Stimulated activated CD4-positive, alpha-beta T cell treated with anti-CD3 and anti-CD28 coated beads, TNF-alpha, amount 100 ng/mL, for 48 hours (primary cell): ENCODE results near the gene KCNQ1.

Experiments used
- DNase-seq, 3 donors: peaks; one replicate each; pipeline ENCODE4 v3.0.0-alpha.2; 2020; ENCODE audit warnings: low read depth in 3 of 3

Gene KCNQ1

GRCh38 chr11:2535673-2536439 is 91.0 kb downstream of the KCNQ1 start:
- DNase-seq = no peak

- DNase-seq = no peak
These were observed 91.7 kb downstream of the KCNQ1 start for GRCh38 chr11:2536440-2536989.

DNA sequence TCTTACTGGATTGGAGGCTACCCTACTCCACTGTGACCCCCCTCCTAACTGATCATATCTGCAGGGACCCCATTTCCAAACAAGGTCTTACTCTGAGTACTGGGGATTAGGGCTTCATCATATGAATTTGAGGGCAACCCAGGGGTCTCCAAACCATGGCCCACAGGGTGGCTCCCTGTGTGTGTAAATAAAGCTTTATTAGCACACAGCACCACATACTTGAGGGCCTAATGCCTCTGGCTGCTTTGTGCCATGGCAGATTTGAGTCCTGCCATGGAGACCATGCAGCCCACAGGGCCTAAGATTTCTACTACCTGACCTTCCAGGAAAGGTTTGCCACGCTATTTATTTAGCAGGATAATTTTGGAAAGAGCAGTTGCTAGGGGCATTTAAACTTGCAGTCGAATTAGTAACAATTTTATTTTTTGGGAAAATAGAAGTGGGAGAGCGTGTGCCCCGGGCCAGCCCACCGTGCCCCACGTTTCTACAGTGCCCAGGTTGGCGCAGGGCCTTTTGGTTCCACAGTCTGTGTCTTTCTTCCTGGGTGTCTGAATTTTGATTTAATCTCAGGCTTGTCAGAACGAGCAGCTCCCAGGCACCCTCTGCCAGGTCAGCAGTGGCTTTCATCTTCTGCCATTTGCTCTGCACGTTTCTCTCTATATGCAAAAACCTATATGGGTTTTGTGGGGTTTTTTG is 92.3 kb downstream of the KCNQ1 start:
- no peak for DNase-seq

DNA sequence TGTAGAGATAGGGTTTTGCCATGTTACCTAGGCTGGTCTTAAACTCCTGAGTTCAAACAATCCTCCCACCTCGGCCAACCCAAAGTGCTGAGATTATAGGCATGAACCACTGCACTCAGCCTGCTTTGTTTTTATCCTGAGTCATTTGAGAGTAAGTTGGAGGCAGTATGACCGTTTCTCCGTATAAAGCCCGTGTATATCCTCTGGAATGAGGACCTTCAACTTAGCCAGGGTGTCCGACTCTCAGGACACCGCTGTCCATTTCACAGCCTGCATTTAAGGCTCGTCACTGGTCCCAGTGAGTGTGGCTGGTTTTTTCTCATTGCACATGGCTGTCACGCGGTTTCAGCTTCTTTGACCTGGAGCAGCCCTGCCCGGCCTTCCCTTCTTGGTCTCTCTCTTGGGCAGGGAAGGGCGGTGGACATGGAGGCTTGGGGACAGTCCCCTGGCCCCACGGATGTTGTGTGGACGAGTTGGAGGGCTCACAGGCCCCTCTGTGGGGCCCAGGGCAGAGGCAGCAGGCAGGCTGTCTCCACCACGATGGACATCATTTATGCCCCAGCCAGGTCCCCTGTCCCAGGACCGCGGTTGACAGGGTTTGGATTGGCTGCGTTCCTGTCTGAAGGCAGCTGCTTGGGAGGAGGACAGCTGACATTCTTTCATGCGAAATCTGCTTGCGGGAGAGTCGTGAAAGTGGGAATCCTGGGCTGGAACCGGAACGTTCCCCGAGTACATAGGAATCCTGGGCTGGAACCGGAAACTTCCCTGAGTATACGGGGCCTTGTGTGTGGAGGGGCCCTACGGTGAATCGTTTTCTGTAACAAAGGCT is 93.3 kb downstream of the KCNQ1 start:
- no peak for DNase-seq

GRCh38 chr11:2538951-2539350 is 94.1 kb downstream of the KCNQ1 start:
- no peak for DNase-seq

DNA sequence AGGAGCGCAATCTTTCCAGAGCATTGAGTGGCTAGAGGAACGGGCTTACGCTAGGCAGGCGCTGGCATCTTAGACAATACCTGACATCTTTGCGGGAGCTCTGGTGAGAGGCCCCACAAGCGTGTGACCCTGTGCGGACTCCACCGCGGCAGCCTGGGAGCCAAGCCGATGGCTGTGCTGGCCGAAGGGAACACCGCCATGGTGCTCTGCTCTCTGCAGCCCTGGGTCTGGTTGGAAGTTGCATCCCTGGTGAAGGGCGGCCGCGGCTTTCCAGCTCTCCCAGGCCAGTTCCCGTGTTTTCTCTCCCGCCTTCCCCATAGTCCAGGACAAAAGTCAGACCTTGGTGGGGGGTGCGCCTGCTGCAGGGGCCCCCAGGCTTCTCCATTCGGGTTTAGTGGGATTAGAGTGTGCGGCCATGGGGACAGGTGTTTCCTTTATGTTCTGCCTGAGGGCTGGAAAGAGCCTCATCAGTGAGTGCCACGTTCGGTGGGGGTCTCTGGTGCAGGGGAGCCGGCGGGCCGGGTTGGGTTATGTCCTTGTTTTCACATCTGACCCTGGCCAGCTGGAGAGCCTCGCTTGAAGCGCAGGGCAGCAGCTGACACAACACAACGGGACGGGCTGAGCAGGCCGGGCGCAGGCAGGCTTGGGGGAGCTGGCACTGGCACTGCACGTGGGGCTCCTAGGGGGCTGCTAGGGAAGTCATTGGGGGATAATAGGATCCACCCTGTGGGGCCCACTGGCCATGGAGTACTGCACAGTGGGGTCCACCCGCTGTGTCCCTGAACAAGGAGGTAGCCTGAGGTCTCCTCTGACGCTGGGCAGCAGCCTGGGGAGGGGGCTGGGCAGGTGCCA is 94.8 kb downstream of the KCNQ1 start:
- no peak for DNase-seq

DNA sequence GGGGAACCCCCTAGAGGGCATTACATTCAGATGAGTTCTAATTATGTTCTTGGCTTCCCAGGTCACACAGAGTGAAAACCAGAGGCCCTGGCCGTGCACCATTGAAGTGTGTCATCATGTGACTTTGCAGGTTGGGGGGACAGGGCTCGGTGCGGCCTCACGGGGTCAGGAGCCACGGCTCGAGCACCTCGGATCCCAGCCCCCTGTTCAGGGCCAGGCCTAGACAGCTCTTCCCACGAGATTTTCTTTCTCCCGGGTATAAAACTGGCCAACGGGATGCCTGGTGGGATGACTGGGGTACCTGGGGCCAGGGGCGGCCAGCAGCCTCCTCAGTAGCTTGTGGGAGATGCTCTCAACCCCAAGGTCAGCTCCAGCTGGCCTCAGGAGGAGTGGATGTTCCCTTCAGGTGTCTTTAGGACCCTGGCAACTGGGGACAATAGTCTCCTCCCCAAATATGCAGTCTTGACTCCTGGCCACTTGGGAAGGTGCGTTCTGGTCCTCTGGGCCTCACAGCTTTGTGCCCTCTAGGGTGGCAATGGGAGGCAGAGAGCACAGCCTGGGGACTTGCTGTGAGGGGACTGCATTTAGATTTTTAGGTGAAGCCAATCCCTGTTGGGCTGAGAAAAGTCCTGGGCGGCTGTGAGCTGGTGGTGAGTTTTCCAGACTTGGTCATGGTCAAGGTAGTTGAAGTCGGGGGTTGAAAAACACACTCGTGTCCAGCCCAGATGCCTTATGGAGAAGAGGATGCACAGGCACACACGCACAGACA is 95.6 kb downstream of the KCNQ1 start:
- no peak for DNase-seq

DNA sequence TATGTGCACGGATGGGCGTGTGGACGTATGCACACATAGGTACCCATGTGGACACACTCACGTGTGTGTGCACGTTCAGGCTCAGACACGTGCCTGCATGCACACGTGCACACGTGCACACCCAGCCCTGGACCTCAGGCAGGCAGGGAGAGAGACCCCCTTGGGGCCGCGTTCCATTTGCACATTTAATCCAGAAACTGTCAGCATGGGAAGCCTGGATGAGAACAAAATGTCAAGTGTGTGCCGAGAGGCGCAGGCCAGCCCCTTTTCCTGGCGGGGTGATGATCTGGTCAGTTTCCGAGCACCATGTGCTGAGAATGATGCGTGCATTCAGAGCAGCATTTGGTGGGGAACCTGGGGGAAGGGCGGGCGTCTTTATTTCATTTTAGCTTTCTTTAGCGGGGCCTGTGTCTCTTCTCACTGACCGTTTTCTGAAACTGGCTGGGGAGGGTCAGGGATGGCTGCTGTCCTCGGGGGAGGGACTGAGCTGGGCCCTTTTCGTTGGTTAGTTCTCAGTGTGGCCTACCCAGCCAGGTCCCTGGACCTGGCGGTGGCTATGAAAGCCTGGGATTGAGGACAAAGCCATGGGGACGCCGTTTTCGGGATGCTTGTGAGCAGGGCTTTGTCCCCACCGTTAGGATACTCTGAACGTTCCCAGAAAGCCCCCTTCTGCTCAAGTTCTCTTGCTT is 96.3 kb downstream of the KCNQ1 start:
- DNase-seq = no peak

DNA sequence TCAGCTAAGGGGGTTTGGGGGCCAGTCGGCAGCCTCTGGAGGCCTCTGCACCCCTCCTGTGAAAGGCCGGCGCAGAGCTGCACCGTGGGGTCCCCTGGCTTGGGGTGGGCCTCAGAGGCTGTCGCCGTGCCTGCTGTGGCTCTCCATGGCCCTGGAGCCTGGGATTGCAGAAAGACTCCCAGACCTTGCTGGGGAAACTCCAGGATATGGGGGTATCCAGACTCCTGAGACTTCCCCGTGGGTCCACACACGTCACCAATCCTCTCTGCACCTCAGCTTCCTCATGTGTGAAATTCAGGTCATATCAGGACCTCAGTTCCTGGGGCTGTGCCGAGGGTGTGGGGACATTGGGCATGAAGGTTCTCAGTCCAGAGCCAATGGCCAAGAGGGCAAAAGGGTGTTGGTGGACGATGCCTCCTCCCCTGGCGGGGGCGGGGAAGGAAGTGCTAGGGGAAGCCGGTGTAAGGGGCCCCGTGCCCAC is 97.1 kb downstream of the KCNQ1 start:
- no peak for DNase-seq

- no peak for DNase-seq
These were observed 97.6 kb downstream of the KCNQ1 start for GRCh38 chr11:2542406-2542805.

GRCh38 chr11:2547806-2548205 is 103.0 kb downstream of the KCNQ1 start:
- DNase-seq = no peak

DNA sequence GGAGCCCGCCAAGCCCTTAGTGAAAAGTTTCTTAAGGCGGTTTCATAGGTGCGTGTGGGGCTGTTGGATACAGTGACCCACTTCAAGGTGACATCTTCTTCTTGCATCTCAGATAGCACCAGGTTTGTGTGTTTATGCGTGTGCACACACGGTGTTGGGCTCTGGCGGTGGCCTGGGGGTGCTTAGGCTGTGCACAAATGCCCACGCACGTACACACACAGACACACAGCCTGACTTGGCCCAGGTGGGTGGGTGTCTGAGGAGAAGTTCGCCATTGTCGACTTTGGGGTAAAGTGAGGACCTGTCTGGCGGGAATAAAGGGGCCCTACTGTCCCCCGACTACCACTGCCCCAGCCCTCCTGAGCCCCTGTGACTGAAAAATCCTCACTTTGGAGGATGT is 103.8 kb downstream of the KCNQ1 start:
- no peak for DNase-seq

GRCh38 chr11:2549080-2549479 is 104.3 kb downstream of the KCNQ1 start:
- no peak for DNase-seq

DNA sequence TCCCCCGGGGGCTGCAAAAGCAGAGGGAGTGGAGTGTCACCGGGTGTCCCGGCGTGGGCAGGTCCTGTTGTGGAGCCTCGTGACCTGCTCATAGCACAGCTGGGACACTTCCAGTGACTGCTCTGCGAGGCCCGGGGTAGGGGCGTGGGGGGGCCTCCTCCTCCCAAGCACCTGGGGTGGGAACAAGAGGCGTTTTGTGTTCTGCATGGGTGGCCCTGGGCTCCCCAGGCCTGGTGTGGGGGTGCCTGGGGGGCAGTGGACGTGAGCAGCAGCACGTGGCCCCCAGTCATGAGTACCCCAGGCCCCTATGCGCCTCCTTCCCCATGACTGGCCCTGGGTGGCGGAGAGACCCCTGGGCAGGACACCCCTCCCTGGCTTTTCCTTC is 104.7 kb downstream of the KCNQ1 start:
- no peak for DNase-seq

DNA sequence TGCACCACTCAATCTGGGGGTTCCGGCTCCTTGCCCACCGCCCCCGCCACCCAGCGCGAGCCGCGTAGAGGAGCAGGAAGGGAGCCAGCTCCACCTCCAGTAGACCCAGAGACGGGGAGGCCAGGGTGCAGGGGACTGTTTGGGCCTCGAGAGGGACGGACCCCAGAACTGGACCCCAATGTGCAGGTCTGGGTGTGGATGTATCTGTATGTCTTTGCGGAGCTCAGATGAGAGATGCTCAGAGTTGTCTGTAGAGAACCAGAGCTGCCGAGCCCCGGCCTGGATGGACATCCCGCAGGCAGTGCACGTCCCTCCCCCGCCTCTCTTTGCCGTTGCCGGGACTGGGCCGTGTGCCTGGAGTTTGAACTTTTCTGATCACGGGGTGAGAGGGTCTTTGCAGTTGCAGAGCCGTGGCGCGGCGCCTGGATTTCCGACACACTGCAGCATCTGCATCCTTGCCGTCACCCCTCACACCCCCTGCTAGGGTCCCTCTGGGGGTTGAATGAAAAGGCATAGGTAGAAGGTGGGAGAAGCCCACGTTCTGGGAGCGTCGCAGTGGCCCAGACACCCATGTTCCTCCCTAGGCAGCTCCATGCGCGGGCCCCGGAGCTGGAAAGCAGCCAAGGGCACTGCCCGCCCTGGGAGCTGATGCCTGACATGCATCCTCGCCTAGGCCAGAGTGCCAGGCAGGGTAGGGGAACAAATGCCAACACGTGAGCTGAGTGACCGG is 105.2 kb downstream of the KCNQ1 start:
- no peak for DNase-seq

DNA sequence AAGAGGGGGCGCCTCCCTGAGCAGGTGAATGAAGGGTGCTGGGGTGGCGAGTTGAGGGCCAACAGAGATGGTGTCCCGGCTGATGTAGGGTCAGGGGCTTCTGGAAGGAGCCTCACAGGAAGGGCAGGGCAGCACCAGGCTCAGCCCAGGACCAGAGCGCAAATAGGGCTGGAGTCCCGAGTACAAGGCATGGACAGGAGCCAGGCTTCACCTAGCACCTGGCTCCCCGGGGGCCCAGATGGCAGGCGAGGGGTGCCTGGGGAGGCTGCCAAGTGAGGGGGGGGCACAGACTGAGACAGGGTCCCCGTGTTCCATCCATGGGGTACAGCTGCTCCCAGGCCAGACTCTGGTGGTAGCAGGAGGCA is 105.8 kb downstream of the KCNQ1 start:
- no peak for DNase-seq

DNA sequence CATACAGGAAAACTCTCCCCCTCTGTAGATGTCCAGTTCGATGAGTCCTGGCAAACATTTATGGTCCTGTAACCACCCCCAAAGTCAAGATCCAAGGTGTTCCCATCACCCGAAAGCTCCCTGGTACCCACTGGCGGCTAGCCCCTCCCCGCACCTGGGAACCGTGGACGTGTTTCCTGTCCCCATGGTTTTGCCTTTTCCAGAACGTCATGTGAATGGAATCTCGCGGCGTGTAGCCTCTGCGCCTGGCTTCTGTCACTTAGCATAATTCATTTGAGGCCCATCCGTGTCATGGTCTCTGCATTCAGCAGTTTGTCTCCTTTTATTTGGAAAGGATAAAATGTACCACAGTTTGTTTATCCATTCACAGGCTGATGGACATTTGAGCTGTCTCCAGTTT is 106.3 kb downstream of the KCNQ1 start:
- DNase-seq = no peak

GRCh38 chr11:2552210-2552609 is 107.4 kb downstream of the KCNQ1 start:
- no peak for DNase-seq

DNA sequence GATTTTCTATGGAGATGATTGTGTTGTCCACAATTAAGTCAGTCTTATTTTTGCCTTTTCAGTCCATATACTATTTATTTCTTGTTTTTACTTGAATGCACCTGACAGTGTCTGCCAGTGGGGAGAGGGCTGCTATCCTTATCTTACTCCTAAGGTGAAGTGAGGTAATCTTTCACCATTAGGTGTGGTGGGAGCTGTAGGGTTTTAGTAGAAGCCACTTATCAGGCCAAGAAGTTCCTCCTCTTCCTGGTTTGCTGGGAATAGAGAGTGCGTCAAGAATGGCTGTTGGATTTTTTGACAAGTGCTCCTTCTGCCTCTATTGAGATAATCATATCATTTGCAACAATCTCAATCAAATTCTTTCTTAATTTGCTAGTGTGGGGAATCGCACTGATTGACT is 108.4 kb downstream of the KCNQ1 start:
- no peak for DNase-seq
